HG02798 (cell line): Measurements from ENCODE around the gene EI24.
A peak's percentile ranks its signal among the peaks of the same experiment; 100 is the strongest.
"Not testable (repeated sequence)": the region's sequence is repeated elsewhere in the genome, so short reads cannot be mapped to it uniquely, and the experiment has no call there.

Source experiments
- ATAC-seq: cut with Tn5 transposase; IDR thresholded peaks from one replicate; pipeline ENCODE4 v1.9.1; 2021; ENCODE audit warnings: mild to moderate bottlenecking; ENCODE audit not compliant: unreplicated experiment, poor library complexity

The EI24 gene

DNA sequence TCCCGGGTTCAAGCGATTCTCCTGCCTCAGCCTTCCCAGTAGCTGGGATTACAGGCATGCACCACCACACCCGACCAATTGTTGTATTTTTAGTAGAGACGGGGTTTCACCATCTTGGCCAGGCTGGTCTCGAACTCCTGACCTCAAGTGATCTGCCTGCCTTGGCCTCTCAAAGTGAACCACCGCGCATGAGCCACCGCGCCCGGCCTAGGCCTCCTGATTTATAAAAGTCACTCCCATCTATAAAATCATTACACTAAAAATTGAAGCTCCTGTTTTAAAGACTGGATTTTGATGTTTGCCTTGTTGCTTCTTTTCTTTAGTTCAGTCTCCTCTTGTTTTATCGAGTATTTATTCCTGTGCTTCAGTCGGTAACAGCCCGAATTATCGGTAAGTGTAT, 7.9 kb downstream of the EI24 start:
- not testable (repeated sequence) for ATAC-seq

GRCh38 chr11:125578783-125579182, 9.5 kb downstream of the EI24 start:
- no peak for ATAC-seq

- ATAC-seq = no peak
Measured at GRCh38 chr11:125579811-125580210, 10.5 kb downstream of the EI24 start.

DNA sequence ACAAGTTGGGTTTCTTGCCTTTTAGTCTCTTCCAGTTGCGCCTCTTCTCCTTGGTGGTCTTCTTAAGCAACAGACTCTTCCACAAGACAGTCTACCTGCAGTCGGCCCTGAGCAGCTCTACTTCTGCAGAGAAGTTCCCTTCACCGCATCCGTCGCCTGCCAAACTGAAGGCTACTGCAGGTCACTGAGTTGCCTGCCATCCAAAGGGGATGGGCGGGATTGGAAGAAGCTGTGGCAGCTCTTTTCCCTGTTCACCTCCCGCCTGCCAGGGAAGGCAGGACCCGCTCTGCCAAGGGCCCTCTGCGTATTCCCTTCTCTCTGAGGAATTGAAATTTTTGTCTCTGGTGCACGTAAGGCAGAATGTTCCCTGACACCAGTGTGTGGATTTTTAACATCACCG, 14.2 kb downstream of the EI24 start:
- ATAC-seq = no peak

DNA sequence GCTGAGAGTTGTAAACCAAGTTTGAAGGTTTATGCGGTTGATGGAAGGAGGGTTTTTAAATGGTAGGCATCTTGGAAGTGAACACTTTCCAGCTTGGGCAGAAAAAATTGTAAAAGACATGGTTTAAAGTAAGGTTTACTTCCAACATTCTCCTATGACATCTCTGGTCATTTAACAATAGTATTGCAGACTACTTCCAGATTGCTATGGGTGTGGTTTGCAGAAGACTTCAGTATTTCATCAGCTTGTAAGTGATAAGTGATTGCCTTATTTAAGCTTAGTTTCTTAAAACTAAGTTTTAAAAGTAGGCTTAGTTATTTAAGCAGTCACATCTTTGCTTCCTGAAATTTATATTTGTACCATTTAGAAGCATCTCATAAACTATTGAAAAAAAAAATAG, 16.2 kb downstream of the EI24 start:
- ATAC-seq = no peak

GRCh38 chr11:125586623-125587022, 17.3 kb downstream of the EI24 start:
- no peak for ATAC-seq

- ATAC-seq = no peak
Measured at GRCh38 chr11:125587480-125587879, 18.2 kb downstream of the EI24 start.

DNA sequence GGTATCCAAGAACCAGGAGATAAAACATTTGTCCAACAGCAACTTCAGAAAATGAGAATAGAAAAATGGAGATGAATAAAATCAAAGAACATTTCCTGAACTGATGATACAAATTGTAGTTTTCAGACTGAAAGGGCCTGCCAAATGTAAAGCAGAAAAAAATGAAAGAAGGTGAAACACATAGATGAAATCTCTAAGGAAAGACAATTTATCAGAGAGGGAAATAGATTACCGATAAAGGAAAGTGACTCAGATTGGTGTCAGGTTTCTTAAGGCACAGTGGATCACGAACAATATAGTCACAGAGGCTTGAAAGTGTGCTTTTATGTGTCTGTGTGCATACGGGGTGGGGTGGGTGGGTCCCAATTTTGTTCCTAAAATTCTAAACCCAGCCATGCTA, 19.2 kb downstream of the EI24 start:
- no peak for ATAC-seq

DNA sequence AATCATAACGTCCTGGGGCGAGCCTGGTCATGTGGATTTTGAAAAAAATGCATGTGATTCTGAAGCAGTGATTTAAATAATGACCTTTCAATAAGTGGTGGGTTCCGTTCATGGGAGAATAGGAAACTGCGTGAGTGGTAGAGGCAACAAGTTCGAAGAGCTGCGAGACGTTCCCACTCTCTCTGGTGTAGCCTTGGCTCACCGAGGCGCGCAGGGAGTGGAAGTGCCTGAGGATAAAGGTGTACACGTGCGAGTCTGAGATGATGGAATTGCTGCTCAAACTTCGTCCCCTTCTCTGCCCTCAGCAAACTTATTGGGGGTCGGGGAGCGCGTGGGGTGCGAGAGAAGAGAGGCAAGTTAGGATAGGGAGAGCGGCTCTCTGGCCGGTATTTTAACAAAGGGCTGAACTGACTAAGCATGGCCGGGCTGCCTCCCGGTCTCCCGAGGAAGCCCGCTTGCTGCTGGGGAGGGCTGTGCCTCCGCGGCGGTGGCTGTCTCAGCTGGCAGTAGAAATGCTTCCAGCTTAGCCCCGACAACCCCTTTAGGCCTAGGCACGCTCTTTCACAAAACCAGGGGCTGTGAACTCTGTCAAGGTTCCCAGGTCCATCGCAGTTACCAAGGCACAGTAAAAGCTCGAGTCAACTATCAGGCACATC, 22.5 kb downstream of the EI24 start:
- peak; percentile 15 for ATAC-seq

- ATAC-seq = peak; percentile 97
Measured at GRCh38 chr11:125592305-125593113, 23.2 kb downstream of the EI24 start, which contains the start of gene STT3A. Gene STT3A, plus strand, starts transcription at chr11:125592852. Its CDS starts 3,064 bp downstream, at chr11:125595916.

GRCh38 chr11:125593114-125593820, 24.0 kb downstream of the EI24 start:
- no peak for ATAC-seq

DNA sequence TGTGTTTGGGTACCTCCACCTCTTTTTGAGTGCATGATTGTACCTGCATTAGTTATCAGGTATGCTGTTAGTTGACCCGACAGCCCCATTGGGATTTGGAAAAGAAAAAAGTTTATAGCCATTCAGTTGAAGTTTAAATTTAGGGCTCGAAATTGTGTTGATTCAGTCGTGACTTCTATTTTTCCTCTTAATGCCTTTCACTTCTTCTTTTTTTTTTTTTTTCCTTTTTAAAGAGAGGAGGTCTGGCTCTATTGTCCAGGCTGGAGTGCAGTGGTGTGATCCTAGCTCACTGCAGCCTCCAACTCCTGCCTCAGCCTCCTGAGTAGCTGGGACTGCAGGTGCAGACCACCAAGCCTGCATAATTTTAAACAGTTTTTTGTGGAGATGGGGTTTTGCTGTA, 25.7 kb downstream of the EI24 start:
- ATAC-seq = no peak

GRCh38 chr11:125600663-125601062, 31.4 kb downstream of the EI24 start:
- ATAC-seq = no peak

GRCh38 chr11:125603207-125603606, 33.9 kb downstream of the EI24 start:
- ATAC-seq = no peak

GRCh38 chr11:125605417-125605816, 36.1 kb downstream of the EI24 start:
- no peak for ATAC-seq

DNA sequence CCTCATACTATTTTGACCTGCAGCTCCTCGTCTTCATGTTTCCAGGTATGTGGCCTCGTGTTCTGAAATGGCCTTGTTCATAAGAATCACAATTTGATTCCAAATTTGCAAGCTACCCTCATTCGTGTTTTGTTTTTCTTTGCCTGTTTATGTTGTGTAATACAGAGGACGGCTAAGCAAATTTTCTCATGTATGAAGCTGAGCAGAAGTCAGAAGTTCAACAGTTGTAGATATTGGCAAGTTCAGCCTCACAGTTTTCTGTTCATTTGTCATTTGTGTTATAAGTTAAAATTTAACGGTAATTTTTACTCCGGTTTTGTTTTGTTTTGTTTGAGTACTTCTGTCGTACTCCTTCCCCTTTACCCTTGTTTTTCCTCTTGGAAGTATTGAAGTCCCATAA, 40.3 kb downstream of the EI24 start:
- ATAC-seq = no peak

- no peak for ATAC-seq
Measured at GRCh38 chr11:125618383-125618782, 49.1 kb downstream of the EI24 start.

DNA sequence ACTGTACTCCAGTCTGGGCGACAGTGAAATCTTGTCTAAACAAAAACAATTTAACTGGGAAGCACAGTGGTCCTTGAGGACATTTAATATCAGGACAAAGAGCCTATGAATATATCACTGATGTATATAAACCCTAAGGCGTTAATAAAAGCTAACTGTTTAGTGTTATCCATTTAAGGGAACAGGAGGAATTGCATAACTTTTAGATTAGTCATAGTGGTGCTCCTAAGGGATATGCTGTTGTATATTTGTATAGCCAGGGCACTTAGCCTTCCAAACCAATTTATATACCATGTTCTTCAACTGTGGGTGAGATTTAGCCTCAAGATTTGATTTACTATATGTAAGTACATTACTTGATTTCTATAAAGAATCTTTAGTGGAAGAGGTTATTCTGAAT, 52.7 kb downstream of the EI24 start:
- ATAC-seq = no peak

- no peak for ATAC-seq
Measured at GRCh38 chr11:125623064-125623463, 53.8 kb downstream of the EI24 start.

DNA sequence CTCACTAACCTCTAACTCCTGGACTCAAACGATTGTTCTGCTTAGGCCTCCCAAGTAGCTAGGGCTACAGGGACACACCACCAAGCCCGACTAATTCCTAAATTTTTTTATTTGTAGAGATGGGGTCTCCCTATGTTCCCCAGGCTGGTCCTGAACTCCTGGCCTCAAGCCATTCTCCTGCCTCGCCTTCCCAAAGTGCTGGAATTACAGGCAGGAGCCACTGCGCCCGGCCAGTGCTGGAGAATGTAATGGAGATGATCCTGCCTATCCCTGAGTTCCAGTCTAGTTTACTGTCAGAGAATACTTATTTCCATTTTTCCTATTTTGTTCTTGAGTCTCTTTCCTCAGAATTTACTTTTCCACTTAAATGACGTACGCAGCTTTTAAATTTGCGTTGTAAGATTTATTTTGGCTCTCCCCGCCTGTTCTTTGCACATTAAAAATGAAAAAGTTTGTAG, 55.5 kb downstream of the EI24 start, which contains the start of gene CHEK1:
CHEK1 (plus strand) TSS at position 408 of the 458 bp plus-strand sequence. CDS start 1,606 bp downstream, outside the sequence.
- ATAC-seq = no peak

DNA sequence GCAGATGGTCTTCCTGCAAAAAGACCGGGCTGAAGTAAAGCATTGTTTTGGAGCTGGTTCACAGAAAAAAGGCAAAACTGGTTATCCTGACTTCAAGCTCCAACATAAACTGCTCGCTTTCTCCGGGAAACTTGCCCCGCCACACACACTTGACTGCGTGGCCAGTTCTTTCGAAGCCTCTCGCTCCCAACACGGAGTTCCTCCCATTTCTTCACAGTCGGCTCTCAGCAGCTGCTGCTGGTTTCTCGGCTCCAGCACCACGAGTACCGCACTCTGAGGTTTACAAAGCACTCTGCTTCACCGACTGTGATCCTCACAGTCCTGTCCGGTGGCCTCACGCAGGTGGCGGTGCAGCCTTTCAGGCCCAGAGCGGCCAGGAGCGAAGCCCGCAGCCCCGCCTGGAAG, 56.0 kb downstream of the EI24 start:
- ATAC-seq = no peak
